Endothelial cell of umbilical vein (primary cell): ENCODE results near the gene AP5Z1.

ENCODE experiments used
- EZH2 ChIP-seq: IDR thresholded peaks from 2 replicates; pipeline ENCODE4 v1.6.1; 2012; ENCODE audit warnings: borderline replicate concordance, low read depth, mild to moderate bottlenecking, moderate library complexity, low read length, inconsistent platforms; ENCODE audit not compliant: severe bottlenecking
- FOS ChIP-seq: IDR thresholded peaks from 2 replicates; pipeline ENCODE4 v1.6.1; 2011; ENCODE audit warnings: mild to moderate bottlenecking, low read length, moderate library complexity, borderline replicate concordance; ENCODE audit not compliant: insufficient read depth
- GATA2 ChIP-seq: IDR thresholded peaks from 2 replicates; pipeline ENCODE4 v1.7.0; 2011; ENCODE audit warnings: low read depth, mild to moderate bottlenecking, moderate library complexity, mixed read lengths, low read length; ENCODE audit not compliant: insufficient read length, insufficient read depth
- JUN ChIP-seq: IDR thresholded peaks from 2 replicates; pipeline ENCODE4 v1.6.1; 2011; ENCODE audit warnings: borderline replicate concordance, low read depth; ENCODE audit not compliant: insufficient read length, insufficient read depth
- MYC ChIP-seq: IDR thresholded peaks from one replicate; pipeline ENCODE4 v1.6.1; 2011; ENCODE audit warnings: mild to moderate bottlenecking, low read depth, low read length
- POLR2A ChIP-seq: IDR thresholded peaks from 2 replicates; pipeline ENCODE4 v1.6.1; 2012; ENCODE audit warnings: low read depth, mild to moderate bottlenecking, control low read depth, low read length
- POLR2AphosphoS5 ChIP-seq: IDR thresholded peaks from 2 replicates; pipeline ENCODE4 v1.6.1; 2012; ENCODE audit warnings: low read depth, mild to moderate bottlenecking, control low read depth, low read length, moderate library complexity; ENCODE audit not compliant: insufficient read depth
- TF ChIP-seq, protein P1 (sequence below), 2 donors: IDR thresholded peaks; 1 replicate in 1 of 2; 2 replicates in 1 of 2; pipeline ENCODE4 v1.5.1; 2011; ENCODE audit warnings: low read length in 2 of 2, mild to moderate bottlenecking in 2 of 2, moderate library complexity in 2 of 2, control low read depth in 1 of 2, inconsistent platforms in 1 of 2, low read depth in 1 of 2; ENCODE audit not compliant: insufficient read depth in 1 of 2; ENCODE audit errors: extremely low read depth in 1 of 2
- TF ChIP-seq, protein P2 (sequence below): IDR thresholded peaks from 2 replicates; pipeline ENCODE4 v1.6.1; 2011; ENCODE audit not compliant: insufficient read depth, insufficient read length

DNA sequence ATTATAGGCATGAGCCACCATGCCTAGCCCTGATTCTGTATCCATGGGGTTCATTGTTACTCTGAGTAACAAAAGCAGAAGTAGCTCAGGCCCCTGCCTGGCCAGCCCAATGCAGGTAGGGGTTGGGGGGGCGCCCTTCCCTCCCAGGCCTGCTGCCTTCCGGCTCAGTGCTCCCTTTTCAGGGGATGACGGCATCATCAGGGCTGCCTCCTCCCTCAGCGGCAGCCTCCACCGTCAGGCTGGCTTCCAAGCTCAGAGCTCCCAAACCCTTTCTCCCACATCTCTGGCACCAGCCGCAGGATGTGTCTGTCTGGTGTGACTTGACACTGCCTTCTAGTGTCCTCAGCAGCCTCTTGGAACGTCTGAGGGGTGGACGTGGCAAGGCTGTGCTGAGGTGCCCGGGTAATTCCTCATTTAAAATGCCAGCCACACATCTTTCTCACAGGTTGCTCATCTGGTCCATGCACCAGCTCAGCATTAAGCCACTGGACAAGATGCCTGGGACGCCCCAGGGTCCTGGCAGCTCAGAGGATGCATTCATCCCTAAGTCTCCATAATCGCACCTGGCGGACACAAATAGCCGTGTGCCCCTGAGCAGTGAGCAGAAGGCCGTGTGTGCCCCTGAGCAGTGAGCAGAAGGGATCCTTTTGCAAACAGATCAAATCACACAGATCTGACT, 48.2 kb downstream of the AP5Z1 start:
- no peak for TF ChIP-seq POLR2A
- TF ChIP-seq, protein P1, sequence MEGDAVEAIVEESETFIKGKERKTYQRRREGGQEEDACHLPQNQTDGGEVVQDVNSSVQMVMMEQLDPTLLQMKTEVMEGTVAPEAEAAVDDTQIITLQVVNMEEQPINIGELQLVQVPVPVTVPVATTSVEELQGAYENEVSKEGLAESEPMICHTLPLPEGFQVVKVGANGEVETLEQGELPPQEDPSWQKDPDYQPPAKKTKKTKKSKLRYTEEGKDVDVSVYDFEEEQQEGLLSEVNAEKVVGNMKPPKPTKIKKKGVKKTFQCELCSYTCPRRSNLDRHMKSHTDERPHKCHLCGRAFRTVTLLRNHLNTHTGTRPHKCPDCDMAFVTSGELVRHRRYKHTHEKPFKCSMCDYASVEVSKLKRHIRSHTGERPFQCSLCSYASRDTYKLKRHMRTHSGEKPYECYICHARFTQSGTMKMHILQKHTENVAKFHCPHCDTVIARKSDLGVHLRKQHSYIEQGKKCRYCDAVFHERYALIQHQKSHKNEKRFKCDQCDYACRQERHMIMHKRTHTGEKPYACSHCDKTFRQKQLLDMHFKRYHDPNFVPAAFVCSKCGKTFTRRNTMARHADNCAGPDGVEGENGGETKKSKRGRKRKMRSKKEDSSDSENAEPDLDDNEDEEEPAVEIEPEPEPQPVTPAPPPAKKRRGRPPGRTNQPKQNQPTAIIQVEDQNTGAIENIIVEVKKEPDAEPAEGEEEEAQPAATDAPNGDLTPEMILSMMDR (IDR thresholded peaks at IDR 0.05; ENCODE audit: extremely low read depth in 1 of 2, insufficient read depth in 1 of 2, low read depth in 1 of 2, low read length in 2 of 2) = no peak
- TF ChIP-seq EZH2 = no peak
- TF ChIP-seq POLR2AphosphoS5 = no peak
- TF ChIP-seq FOS = no peak
- TF ChIP-seq JUN = no peak
- TF ChIP-seq MYC = no peak
- no peak for TF ChIP-seq GATA2
- TF ChIP-seq, protein P2, sequence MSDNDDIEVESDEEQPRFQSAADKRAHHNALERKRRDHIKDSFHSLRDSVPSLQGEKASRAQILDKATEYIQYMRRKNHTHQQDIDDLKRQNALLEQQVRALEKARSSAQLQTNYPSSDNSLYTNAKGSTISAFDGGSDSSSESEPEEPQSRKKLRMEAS = no peak
